Muscle layer of colon (tissue), 2 donors: Measurements from ENCODE around the gene ZNF296.
A peak's percentile ranks its signal among the peaks of the same experiment; 100 is the strongest.

Source experiments
- H3K27ac ChIP-seq: one replicate; pipeline ENCODE4 v1.7.0; 2013; ENCODE audit warnings: low read depth, mild to moderate bottlenecking, low read length, moderate library complexity
- H3K27me3 ChIP-seq, 2 donors: one replicate each; pipeline ENCODE4 v1.7.0; 2013; ENCODE audit warnings: low read length in 2 of 2, mild to moderate bottlenecking in 2 of 2; ENCODE audit not compliant: insufficient read depth in 2 of 2, control insufficient read depth in 1 of 2
- H3K36me3 ChIP-seq: one replicate; pipeline ENCODE4 v1.7.0; 2013; ENCODE audit warnings: mild to moderate bottlenecking, low read length; ENCODE audit not compliant: insufficient read depth
- H3K4me1 ChIP-seq: one replicate; pipeline ENCODE4 v1.7.0; 2013; ENCODE audit warnings: mild to moderate bottlenecking, low read length; ENCODE audit not compliant: insufficient read depth
- H3K4me3 ChIP-seq, 2 donors: one replicate each; pipeline ENCODE4 v1.7.0; 2013; ENCODE audit warnings: low read length in 2 of 2, low read depth in 1 of 2, mild to moderate bottlenecking in 1 of 2, moderate library complexity in 1 of 2
- H3K9ac ChIP-seq: one replicate; pipeline ENCODE4 v1.7.0; 2013; ENCODE audit warnings: low read length
- H3K9me3 ChIP-seq: one replicate; pipeline ENCODE4 v1.7.0; 2013; ENCODE audit warnings: mild to moderate bottlenecking, low read length
- donor health status: abdominal sarcoma.
- donor health status: Adenocarcinoma of cecum.

ZNF296 gene

GRCh38 chr19:45047188-45047797 is 29.0 kb downstream of the ZNF296 start:
- Histone ChIP-seq H3K9ac (no peak overlapping the region), H3K4me1 (peaks cover 14% of the 10 kb centered on the region), H3K27ac (no peak overlapping the region), H3K9me3 (no peaks in the 10 kb centered on the region), H3K4me3 (no peak overlapping the region), H3K27me3 (no peaks in the 10 kb centered on the region), H3K36me3 (peaks cover 23% of the 10 kb centered on the region)

- H3K4me3 ChIP-seq = no peak overlapping the region
- H3K27me3 ChIP-seq = no peaks in the 10 kb centered on the region
- H3K27ac ChIP-seq = no peak overlapping the region
- no peak overlapping the region for H3K9ac ChIP-seq
- no peaks in the 10 kb centered on the region for H3K9me3 ChIP-seq
- H3K4me1 ChIP-seq = peaks cover 18% of the 10 kb centered on the region
- H3K36me3 ChIP-seq = peaks cover 26% of the 10 kb centered on the region
Observed at GRCh38 chr19:45046355-45046754, 29.9 kb downstream of the ZNF296 start.

- no peak overlapping the region for H3K9ac ChIP-seq
- no peak overlapping the region for H3K27ac ChIP-seq
- peaks cover 22% of the 10 kb centered on the region for H3K4me1 ChIP-seq
- peaks cover 29% of the 10 kb centered on the region for H3K36me3 ChIP-seq
- no peaks in the 10 kb centered on the region for H3K27me3 ChIP-seq
- no peak overlapping the region for H3K4me3 ChIP-seq
- no peaks in the 10 kb centered on the region for H3K9me3 ChIP-seq
Observed at GRCh38 chr19:45045671-45046353, 30.5 kb downstream of the ZNF296 start.

GRCh38 chr19:45041125-45041524 is 35.2 kb downstream of the ZNF296 start:
- H3K9ac ChIP-seq = no peak overlapping the region
- no peak overlapping the region for H3K27ac ChIP-seq
- H3K27me3 ChIP-seq = no peaks in the 10 kb centered on the region
- peaks cover 38% of the 10 kb centered on the region for H3K36me3 ChIP-seq
- H3K4me1 ChIP-seq = peaks cover 23% of the 10 kb centered on the region
- H3K4me3 ChIP-seq = no peak overlapping the region
- no peaks in the 10 kb centered on the region for H3K9me3 ChIP-seq

- Histone ChIP-seq H3K9me3 (no peaks in the 10 kb centered on the region), H3K36me3 (peaks cover 29% of the 10 kb centered on the region), H3K27ac (peak overlapping the region; percentile 98), H3K4me3 (peak overlapping the region in 1 of 2 donors; percentile 78), H3K9ac (peak overlapping the region; percentile 47), H3K4me1 (peaks cover 23% of the 10 kb centered on the region), H3K27me3 (no peaks in the 10 kb centered on the region)
Observed at GRCh38 chr19:45040059-45040771, 36.1 kb downstream of the ZNF296 start.

GRCh38 chr19:45038931-45039893 is 37.1 kb downstream of the ZNF296 start, which contains the start of gene CLASRP:
CLASRP (plus strand) TSS chr19:45039045; CDS start chr19:45040213, 1,168 bp downstream.
- peak within 1 kb of the TSS; percentile 47 for H3K9ac ChIP-seq
- peaks cover 23% of the 10 kb centered on the region for H3K36me3 ChIP-seq
- peak within 1 kb of the TSS; percentile 98 for H3K27ac ChIP-seq
- H3K27me3 ChIP-seq = no peaks in the 10 kb centered on the region
- H3K4me1 ChIP-seq = peaks cover 23% of the 10 kb centered on the region
- peak within 1 kb of the TSS; percentile 78 to 87 for H3K4me3 ChIP-seq
- no peaks in the 10 kb centered on the region for H3K9me3 ChIP-seq

GRCh38 chr19:45037393-45038169 is 38.7 kb downstream of the ZNF296 start:
- no peak overlapping the region for H3K9ac ChIP-seq
- H3K27me3 ChIP-seq = no peaks in the 10 kb centered on the region
- no peaks in the 10 kb centered on the region for H3K9me3 ChIP-seq
- H3K4me1 ChIP-seq = peaks cover 23% of the 10 kb centered on the region
- H3K36me3 ChIP-seq = peaks cover 26% of the 10 kb centered on the region
- H3K4me3 ChIP-seq = no peak overlapping the region
- no peak overlapping the region for H3K27ac ChIP-seq

GRCh38 chr19:45035755-45036154 is 40.5 kb downstream of the ZNF296 start:
- Histone ChIP-seq H3K27me3 (no peaks in the 10 kb centered on the region), H3K4me3 (no peak overlapping the region), H3K27ac (no peak overlapping the region), H3K9ac (no peak overlapping the region), H3K9me3 (no peaks in the 10 kb centered on the region), H3K4me1 (peaks cover 14% of the 10 kb centered on the region), H3K36me3 (peaks cover 23% of the 10 kb centered on the region)

GRCh38 chr19:45032421-45032820 is 43.9 kb downstream of the ZNF296 start:
- Histone ChIP-seq H3K9ac (no peak overlapping the region), H3K27ac (no peak overlapping the region), H3K4me3 (no peak overlapping the region), H3K4me1 (no peaks in the 10 kb centered on the region), H3K27me3 (no peaks in the 10 kb centered on the region), H3K9me3 (no peaks in the 10 kb centered on the region), H3K36me3 (peaks cover 24% of the 10 kb centered on the region)

- no peaks in the 10 kb centered on the region for H3K27me3 ChIP-seq
- H3K4me1 ChIP-seq = no peaks in the 10 kb centered on the region
- no peak overlapping the region for H3K27ac ChIP-seq
- no peak overlapping the region for H3K9ac ChIP-seq
- H3K4me3 ChIP-seq = no peak overlapping the region
- H3K9me3 ChIP-seq = no peaks in the 10 kb centered on the region
- H3K36me3 ChIP-seq = peaks cover 28% of the 10 kb centered on the region
Observed at GRCh38 chr19:45030825-45031224, 45.5 kb downstream of the ZNF296 start.
